Keratinocyte (primary cell): ENCODE measurements around the gene INPP4B.

ENCODE experiments used
- CTCF ChIP-seq, 3 experiments: IDR thresholded peaks in 1 of 3; conservative IDR thresholded peaks in 1 of 3; optimal IDR thresholded peaks in 1 of 3; 2 replicates in 2 of 3; 3 replicates in 1 of 3; pipeline versions ENCODE3 to v1.5.1; 2011; ENCODE audit warnings: low read length in 3 of 3, mild to moderate bottlenecking in 3 of 3, moderate library complexity in 2 of 3, control low read depth in 1 of 3, inconsistent platforms in 1 of 3; ENCODE audit not compliant: insufficient read depth in 2 of 3; ENCODE audit errors: extremely low read depth in 1 of 3
- EZH2 ChIP-seq: IDR thresholded peaks from one replicate; pipeline ENCODE4 v1.6.1; 2012; ENCODE audit warnings: inconsistent platforms, mild to moderate bottlenecking, low read length, moderate library complexity

GRCh38 chr4:142882159-142882558 is 36.1 kb upstream of the INPP4B start:
- TF ChIP-seq CTCF (optimal IDR thresholded peaks at IDR 0.05 in 1 of 3, IDR thresholded peaks at IDR 0.05 in 1 of 3, conservative IDR thresholded peaks at IDR 0.05 in 1 of 3; ENCODE audit: extremely low read depth in 1 of 3, insufficient read depth in 2 of 3, low read length in 3 of 3) (no peak), EZH2 (no peak)
